Inflammatory macrophage treated with lipopolysaccharide for 4 hours (primary cell): ENCODE measurements around the gene PPP2R5C.
A peak's percentile ranks its signal among the peaks of the same experiment; 100 is the strongest.

ENCODE experiments used
- DNase-seq: peaks from one replicate; pipeline ENCODE4 v3.0.0-alpha.2; 2020

Gene PPP2R5C

GRCh38 chr14:101844219-101844618, 82.7 kb downstream of the PPP2R5C start:
- no peak for DNase-seq

GRCh38 chr14:101844751-101845150, 83.2 kb downstream of the PPP2R5C start:
- no peak for DNase-seq

GRCh38 chr14:101845496-101845895, 84.0 kb downstream of the PPP2R5C start:
- DNase-seq = no peak

GRCh38 chr14:101845896-101846295, 84.4 kb downstream of the PPP2R5C start:
- no peak for DNase-seq

- no peak for DNase-seq
These were observed 87.6 kb downstream of the PPP2R5C start for GRCh38 chr14:101849125-101849524.

- peak; percentile 8 for DNase-seq
These were observed 88.1 kb downstream of the PPP2R5C start for GRCh38 chr14:101849640-101850039.

- no peak for DNase-seq
These were observed 89.7 kb downstream of the PPP2R5C start for GRCh38 chr14:101851183-101851582.

GRCh38 chr14:101851736-101852405, 90.4 kb downstream of the PPP2R5C start:
- peak; percentile 74 for DNase-seq

GRCh38 chr14:101852785-101853184, 91.3 kb downstream of the PPP2R5C start:
- DNase-seq = no peak

GRCh38 chr14:101853455-101854018, 92.0 kb downstream of the PPP2R5C start:
- DNase-seq = peak; percentile 41

GRCh38 chr14:101854366-101854765, 92.9 kb downstream of the PPP2R5C start:
- peak; percentile 58 for DNase-seq

- no peak for DNase-seq
These were observed 94.4 kb downstream of the PPP2R5C start for GRCh38 chr14:101855958-101856357.

GRCh38 chr14:101856536-101856935, 95.0 kb downstream of the PPP2R5C start:
- peak; percentile 72 for DNase-seq

- DNase-seq = no peak
These were observed 95.7 kb downstream of the PPP2R5C start for GRCh38 chr14:101857226-101857625.

GRCh38 chr14:101858791-101859537, 97.5 kb downstream of the PPP2R5C start:
- no peak for DNase-seq

- DNase-seq = no peak
These were observed 98.0 kb downstream of the PPP2R5C start for GRCh38 chr14:101859538-101859902.

- DNase-seq = no peak
These were observed 98.4 kb downstream of the PPP2R5C start for GRCh38 chr14:101859958-101860357.

GRCh38 chr14:101861464-101861863, 100.0 kb downstream of the PPP2R5C start:
- peak; percentile 31 for DNase-seq

GRCh38 chr14:101862177-101862576, 100.7 kb downstream of the PPP2R5C start:
- no peak for DNase-seq

GRCh38 chr14:101862711-101863110, 101.2 kb downstream of the PPP2R5C start:
- no peak for DNase-seq

GRCh38 chr14:101865288-101865687, 103.8 kb downstream of the PPP2R5C start:
- DNase-seq = no peak

GRCh38 chr14:101867854-101868253, 106.3 kb downstream of the PPP2R5C start:
- DNase-seq = no peak

- no peak for DNase-seq
These were observed 107.7 kb downstream of the PPP2R5C start for GRCh38 chr14:101869217-101869616.

GRCh38 chr14:101870273-101870939, 108.9 kb downstream of the PPP2R5C start:
- no peak for DNase-seq
